GM12873 (cell line): ENCODE measurements around the gene TMPRSS2.

Experiments
- TF ChIP-seq, protein P1 (sequence below): IDR thresholded peaks from 2 replicates; pipeline ENCODE4 v1.5.1; 2012; ENCODE audit warnings: low read depth, mild to moderate bottlenecking, moderate library complexity, low read length, control low read depth; ENCODE audit not compliant: insufficient read depth; ENCODE audit errors: missing control alignments

TMPRSS2 gene

DNA sequence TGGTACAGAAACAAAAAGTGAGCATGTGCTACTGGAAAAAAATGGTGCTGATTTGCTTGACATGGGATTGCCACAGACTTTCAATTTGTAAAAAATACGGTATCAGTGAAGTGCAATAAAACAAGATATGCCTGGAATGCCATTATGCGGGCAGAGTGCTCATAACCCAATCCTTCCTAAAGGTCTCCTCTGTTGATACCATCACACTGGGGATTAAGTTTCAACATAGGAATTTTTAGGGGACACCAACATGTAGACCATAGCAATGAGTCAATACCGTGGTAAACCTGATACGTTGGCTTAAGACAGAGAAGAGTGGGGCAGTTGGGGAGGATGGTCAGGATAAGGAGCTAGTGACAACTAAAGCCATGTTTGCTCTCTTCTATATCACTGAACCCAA, 61.4 kb downstream of the TMPRSS2 start:
- TF ChIP-seq, protein P1, sequence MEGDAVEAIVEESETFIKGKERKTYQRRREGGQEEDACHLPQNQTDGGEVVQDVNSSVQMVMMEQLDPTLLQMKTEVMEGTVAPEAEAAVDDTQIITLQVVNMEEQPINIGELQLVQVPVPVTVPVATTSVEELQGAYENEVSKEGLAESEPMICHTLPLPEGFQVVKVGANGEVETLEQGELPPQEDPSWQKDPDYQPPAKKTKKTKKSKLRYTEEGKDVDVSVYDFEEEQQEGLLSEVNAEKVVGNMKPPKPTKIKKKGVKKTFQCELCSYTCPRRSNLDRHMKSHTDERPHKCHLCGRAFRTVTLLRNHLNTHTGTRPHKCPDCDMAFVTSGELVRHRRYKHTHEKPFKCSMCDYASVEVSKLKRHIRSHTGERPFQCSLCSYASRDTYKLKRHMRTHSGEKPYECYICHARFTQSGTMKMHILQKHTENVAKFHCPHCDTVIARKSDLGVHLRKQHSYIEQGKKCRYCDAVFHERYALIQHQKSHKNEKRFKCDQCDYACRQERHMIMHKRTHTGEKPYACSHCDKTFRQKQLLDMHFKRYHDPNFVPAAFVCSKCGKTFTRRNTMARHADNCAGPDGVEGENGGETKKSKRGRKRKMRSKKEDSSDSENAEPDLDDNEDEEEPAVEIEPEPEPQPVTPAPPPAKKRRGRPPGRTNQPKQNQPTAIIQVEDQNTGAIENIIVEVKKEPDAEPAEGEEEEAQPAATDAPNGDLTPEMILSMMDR, result no peak

DNA sequence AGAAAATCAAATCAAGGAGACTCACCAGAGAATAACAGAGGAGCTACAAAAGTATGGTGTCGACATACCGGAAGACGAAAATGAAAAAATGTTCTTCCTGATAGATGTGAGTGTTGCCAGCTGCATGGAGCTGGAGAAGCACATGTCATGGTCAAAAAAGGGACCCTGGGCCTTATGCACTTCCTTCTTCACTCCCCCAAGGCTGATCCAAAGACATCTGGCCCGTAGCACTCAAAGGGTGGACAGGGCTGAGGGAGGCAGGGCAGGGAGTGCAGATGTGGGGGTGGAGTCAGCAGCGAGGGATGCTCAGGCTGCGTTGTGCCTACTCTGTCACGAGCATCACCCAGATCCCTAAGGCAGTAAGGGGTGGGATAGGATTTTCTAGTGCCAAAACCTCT, 62.5 kb downstream of the TMPRSS2 start:
- TF ChIP-seq, protein P1, result no peak

DNA sequence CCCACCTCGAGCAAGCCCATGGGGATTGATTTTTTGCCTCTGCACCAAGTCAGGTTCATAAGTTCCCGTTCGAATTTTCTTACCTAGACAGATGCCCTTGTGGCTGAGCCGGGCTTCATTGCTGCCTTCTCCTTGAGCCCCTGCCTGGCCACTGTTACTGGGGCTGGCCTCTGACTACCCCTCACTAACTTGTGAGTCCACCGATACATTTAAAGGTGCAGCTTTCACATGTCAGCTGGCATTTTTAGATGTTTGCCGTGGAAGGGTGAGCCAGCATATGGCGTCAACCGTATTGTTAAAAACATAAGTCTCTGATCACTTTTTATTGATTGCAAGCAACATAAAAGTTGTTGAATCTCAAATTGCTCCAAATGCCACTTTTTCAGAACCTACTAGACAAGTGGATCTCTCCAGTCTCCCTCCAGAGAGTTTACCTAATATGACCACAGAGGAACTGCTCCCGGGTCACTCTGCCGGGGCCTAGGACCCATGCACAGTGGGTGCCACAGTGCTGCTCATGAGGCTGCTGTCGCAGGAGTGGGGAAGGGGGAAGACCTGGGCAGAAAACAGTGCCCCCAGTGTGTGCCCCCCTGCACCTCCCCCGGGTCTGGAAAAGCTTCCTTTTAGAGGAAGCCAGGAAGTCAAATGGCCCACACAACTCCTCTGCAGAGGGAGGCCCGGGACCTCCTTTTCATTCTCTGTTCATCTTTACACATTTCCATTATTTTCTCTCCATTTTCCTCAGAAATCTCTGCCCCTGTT, 63.1 kb downstream of the TMPRSS2 start:
- TF ChIP-seq, protein P1, result no peak

DNA sequence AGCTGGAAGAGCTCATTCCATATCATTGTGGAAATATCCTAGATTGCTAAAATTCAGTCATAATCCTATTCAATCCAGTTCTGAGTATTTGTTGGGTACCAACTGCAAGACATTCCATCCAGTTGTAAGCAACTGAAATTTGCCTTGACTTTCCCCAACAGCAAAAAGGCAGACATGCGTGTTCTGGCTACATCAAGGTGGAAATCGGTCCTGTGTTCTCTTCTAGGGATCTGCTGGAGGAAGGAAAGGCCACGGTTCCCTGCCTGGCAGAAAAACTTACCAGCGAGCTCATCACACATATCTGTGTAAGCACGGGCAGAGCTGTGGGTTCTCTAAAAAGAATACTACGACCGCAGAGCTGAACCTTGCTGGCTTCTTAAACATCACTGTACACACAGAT, 64.4 kb downstream of the TMPRSS2 start:
- TF ChIP-seq, protein P1, result no peak

DNA sequence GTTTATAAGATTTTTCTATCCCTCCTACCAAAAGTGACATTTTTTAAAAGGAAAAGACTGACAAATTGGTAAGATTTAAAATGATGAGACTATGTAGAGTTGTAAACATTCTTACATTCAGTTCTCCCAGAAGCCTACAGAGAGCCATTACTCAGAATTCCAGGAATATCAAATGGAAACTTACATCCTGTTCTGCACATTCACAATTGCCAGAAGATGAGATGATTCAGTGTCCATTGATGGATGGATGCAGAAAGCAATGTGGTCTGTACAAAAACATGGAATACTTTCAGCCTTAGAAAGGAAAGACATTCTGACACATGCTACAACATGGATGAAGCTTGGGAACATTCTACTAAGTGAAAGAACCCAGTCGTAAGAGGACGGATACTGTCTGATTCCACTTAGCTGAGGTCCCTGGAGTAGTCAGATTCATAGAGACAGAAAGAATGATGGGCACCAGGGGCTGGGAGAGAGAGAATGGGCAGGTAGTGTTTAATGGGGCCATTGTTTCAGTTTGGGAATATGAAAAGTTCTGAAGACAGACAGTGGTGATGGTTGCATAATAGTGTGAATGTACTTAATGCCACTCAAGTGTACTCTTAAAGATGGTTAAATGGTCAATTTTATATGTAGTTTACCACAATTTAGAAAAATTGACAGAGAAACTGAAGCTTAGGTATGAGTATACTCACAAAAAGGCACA, 65.3 kb downstream of the TMPRSS2 start:
- TF ChIP-seq, protein P1, result no peak

DNA sequence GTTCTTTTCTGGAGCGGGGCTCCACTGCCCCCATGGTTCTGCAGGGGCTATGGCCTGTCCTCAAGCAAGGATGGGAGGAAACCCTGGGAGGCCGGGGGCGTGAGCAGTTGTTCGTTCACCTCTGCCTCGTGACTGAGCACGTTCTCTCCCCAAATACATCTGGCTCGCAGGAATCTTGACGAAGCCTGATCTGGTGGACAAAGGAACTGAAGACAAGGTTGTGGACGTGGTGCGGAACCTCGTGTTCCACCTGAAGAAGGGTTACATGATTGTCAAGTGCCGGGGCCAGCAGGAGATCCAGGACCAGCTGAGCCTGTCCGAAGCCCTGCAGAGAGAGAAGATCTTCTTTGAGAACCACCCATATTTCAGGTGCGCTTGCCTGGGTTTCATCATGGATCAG, 66.4 kb downstream of the TMPRSS2 start:
- TF ChIP-seq, protein P1, result no peak

DNA sequence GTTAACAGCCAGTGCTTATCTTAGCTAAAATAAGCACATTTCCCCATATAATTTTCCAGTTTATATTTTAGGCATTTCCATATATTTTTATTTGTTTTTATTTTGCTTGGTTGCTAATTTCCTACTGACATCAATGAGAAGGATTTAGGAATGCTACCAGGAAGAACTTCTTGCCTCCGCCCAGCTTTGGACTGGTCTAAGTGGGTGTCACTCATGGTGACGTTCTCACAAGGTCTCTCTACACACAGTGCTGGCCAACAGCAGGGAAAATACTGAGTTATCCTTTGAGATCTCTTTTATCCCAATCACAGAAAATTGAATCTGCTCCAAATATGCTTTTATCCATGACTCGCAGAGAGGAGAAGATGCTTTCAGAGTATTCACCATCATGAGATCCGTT, 68.7 kb downstream of the TMPRSS2 start:
- TF ChIP-seq, protein P1, result no peak
